Measurements from ENCODE around the gene GAS1.

GAS1 gene

GRCh38 chr9:86947146-86948073, at the start of gene GAS1:
Gene GAS1, minus strand, starts transcription at chr9:86947506. Its CDS starts 727 bp downstream, at chr9:86946779.
- peak; percentile 6 to 32 (median 27) for DNase-seq

DNA sequence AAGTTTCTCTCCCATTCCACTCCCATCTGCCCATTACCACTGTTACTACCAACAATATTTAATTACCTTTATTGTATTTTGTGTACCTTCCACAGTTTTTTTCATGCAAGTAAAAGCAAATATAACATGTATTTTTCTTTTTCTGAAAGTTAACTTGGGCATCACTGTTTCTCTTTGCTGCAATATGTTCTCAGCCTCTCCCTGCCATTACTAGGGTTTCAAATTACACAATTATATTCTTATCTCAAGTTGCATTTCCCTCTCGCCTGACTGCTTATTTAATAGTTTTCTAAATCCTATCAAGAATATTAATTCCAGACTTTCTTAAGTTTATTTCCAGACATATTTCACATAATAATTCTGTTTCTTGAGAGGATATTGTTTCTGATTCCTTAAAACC, 46.9 kb upstream of the GAS1 start:
- DNase-seq, result no peak

DNA sequence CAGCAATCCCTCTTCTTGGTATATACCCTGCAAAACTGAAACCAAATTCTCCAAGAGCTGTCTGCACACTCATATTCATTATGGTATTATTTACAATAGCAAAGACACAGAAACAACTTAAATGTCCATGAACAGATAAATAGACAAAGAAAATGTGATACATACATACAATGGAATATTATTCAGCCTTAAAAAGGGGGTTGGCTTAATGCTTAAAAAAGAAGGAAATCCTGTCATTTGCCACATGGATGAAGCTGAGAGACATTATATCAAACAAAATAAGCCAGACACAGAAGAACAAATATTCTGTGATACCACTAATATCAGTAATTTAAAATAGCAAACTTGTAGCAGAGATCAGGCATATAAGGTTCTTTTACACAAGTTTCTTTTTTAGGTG, 46.5 kb upstream of the GAS1 start:
- no peak for DNase-seq

- DNase-seq, result no peak
Measured at GRCh38 chr9:86991077-86991476, 43.8 kb upstream of the GAS1 start.

- no peak for DNase-seq
Measured at GRCh38 chr9:86990290-86990689, 43.0 kb upstream of the GAS1 start.

DNA sequence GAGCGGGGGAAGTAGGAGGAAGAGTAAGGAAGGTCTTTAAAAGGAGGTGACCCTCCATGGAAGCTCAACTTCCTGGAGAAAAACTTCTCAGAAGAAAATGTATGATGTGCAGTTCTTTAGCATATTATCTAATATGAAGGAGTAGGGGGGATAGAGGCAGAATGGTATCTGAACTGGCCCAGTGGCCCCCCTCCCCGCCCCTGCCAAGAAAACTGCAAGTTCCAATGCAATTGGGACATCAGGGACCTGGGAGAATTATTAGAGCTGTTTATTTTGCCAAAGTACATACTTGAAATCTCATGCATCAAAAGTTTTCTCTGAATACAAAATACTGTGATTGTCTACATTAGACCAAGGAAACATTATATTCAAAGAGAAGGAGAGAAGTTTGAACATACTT, 40.6 kb upstream of the GAS1 start:
- no peak for DNase-seq

GRCh38 chr9:86985132-86985647, 37.9 kb upstream of the GAS1 start:
- DNase-seq, result no peak

DNA sequence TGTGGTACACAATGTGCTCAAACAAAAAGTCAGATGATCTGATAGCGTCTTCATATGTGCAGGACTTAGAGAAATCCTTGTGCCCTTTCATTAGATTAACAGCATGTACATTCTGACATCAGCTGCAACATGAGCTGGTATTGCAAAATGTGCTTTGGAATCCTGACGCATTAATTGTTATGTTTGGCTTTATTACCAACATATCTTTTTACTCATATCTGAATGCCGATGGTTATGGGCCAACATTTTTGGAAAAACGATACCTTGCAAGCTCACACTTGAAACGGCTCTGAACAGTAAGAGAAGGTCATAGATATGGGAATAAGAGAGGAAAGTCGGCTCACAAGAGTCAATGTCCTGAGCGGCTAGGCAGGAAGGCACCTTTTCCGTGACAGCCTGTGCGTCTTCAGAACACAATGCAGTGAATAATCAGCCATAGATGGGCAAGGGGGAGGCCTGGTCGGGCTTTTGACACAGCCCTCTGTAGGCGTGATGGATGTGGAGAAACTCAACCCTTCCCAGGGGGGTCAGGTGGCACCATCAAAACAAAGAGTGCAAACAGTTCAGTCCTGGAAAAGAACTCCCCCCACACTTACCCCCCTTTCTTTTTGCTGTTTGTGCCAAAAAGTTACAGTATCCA, 36.4 kb upstream of the GAS1 start:
- DNase-seq, result no peak

GRCh38 chr9:86983249-86983619, 35.9 kb upstream of the GAS1 start:
- no peak for DNase-seq

- no peak for DNase-seq
Measured at GRCh38 chr9:86980802-86981201, 33.5 kb upstream of the GAS1 start.

DNA sequence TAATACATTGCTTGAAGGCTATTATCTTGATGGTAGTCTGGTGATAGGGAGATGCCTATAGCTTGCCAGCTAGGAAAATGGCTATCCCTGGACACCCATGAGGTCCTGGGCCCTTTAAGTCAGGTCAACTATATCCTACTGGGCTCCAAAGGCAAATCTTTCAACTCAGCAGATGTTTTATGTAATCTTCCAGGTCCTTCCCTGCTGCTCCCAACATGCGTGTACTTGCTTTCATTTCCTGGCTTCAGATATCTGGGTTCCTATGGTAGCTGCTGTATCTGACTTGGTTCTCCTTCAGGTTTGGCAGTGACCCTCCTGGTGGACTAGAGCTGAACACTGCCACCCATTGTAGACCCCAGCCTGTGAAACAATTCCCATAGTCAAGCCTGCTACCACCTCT, 32.4 kb upstream of the GAS1 start:
- no peak for DNase-seq

GRCh38 chr9:86978922-86979474, 31.7 kb upstream of the GAS1 start:
- no peak for DNase-seq

DNA sequence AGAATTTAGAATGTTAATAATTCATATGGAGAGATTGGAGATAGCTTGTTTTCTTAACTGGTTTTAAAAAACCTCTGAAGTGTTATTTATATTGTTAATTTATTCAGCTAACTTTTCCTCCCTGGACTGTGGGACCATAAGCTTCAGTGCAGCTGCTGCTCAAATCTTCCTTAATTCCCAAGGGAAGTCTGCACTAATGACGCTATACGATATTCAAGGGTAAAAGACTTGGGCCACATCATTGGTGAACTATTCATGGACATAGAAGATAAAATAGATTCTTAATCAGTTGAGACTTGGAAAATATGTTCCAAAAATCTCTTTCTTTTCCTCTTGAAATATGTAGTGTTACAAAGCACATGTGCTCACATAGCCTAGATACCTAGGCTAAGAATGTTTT, 31.1 kb upstream of the GAS1 start:
- DNase-seq, result no peak

GRCh38 chr9:86977205-86977835, 30.0 kb upstream of the GAS1 start:
- DNase-seq, result no peak

DNA sequence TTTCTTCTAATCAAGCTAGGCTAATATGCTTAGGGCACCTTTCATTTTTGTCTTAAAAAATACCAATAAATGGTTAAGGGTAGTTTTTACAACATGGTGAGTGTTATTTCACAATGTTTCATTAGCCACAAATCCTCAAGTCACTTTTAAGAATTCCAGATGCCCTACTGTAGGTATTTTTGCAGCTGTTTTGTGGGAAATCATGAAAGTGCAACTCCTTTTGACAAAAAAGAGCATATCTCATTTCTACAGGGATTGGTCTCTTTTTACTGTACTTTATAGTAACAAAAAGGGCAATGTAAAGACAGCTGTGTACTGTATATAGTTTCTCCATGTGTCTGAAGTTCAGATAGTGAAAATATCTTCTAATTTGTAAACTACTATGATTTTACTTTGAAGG, 28.3 kb upstream of the GAS1 start:
- no peak for DNase-seq

DNA sequence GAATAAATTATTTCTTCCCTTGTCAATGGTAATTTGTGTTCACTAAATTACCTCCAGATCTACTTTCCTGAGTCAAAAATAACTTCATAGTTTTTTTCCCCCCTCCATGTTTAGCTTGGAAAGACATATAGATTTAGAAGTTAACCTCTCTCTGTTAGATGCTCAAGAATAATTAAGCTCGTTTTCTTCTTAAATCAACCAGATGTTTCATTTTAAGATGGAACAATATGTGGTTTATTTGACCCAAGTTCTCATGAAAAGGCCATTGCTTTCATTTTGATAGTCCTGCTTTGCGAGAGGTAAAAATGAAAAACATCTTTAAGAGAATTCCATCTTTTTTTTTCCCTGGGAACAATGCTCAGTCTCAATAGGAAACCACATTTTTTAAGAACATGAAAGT, 27.7 kb upstream of the GAS1 start:
- no peak for DNase-seq

DNA sequence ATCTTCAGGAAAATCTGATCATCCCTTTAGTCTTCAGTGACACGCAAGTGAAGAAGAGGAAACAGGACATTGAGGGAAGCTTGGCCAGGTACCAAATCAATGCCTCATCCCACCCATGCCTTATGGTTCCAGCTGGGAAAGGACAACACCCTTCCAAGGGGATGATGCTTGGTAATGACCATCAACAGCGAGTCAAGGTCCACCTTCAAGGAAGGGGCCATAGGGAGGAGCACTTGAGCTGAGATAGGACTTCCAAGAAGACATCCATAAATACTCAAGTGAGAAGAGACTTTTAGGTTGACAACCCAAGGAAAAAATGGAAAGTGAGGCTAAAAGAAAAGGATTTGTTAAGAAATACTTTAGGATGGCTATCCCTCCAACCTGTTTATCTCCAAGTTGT, 27.1 kb upstream of the GAS1 start:
- DNase-seq, result no peak

GRCh38 chr9:86971742-86972141, 24.4 kb upstream of the GAS1 start:
- DNase-seq, result no peak

GRCh38 chr9:86968258-86968920, 21.1 kb upstream of the GAS1 start:
- DNase-seq, result no peak

- no peak for DNase-seq
Measured at GRCh38 chr9:86966852-86967511, 19.7 kb upstream of the GAS1 start.

DNA sequence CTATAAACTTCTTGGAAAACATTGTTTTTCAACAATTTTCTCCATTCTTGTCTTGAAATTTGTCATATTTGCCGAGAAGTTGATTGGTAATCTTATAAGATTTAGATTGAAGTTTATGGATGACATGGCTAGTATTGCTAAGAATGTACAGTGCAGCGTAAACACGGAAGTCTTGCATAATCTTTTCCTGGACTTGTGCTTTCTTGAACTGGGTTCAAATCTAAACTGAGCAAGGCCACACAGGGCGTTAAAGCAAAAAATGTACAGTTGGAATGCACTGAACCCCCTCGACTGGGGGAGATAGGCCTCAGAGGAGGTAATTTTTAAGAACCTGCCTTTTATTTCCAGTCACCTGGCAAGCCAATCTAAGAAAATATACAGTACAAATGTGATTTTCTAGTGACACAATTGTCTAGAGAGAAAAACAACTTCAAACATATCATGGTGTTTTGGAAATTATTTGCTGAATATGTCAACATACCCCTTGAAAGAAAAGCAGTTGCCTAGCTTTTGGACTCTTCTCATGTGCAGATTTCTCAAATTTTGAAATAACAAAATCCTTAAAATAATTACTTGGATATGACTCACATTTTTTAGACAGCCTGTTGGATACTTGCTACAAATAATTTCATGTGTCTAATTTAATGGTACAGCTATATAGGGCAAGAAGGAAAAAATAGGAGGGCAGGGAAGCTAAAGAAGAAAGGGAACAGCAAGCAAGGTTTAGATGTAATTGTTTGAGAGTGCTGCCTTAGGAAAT, 18.5 kb upstream of the GAS1 start:
- DNase-seq, result no peak

- no peak for DNase-seq
Measured at GRCh38 chr9:86962692-86963091, 15.4 kb upstream of the GAS1 start.
